GM13976 (cell line): ENCODE data around the gene MRPL51.

Experiments used
- DNase-seq: peaks from one replicate; pipeline ENCODE4 v3.0.0; 2012; ENCODE audit warnings: low spot score
- in situ Hi-C: fragments of 300-500 bp; cut with MboI; formaldehyde crosslinking; loops from one replicate; pipeline ENCODE4 v1.12.0; 2022; ENCODE audit warnings: low sequenced_read_pairs, mixed read lengths, inconsistent platforms; ENCODE audit not compliant: unreplicated experiment
- TF ChIP-seq, protein P1 (sequence below): IDR thresholded peaks from 2 replicates; pipeline ENCODE4 v1.5.1; 2012; ENCODE audit warnings: borderline replicate concordance, mild to moderate bottlenecking; ENCODE audit not compliant: insufficient read depth; ENCODE audit errors: extremely low read depth, missing control alignments, control extremely low read depth

MRPL51 gene

DNA sequence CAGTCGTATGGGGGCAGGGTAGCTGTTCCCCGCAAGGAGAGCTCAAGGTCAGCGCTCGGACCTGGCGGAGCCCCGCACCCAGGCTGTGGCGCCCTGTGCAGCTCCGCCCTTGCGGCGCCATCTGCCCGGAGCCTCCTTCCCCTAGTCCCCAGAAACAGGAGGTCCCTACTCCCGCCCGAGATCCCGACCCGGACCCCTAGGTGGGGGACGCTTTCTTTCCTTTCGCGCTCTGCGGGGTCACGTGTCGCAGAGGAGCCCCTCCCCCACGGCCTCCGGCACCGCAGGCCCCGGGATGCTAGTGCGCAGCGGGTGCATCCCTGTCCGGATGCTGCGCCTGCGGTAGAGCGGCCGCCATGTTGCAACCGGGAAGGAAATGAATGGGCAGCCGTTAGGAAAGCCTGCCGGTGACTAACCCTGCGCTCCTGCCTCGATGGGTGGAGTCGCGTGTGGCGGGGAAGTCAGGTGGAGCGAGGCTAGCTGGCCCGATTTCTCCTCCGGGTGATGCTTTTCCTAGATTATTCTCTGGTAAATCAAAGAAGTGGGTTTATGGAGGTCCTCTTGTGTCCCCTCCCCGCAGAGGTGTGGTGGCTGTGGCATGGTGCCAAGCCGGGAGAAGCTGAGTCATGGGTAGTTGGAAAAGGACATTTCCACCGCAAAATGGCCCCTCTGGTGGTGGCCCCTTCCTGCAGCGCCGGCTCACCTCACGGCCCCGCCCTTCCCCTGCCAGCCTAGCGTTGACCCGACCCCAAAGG is 42.1 kb upstream of the MRPL51 start:
- peak; percentile 68 for DNase-seq
- in situ Hi-C loops: no loop called here
- TF ChIP-seq, protein P1, sequence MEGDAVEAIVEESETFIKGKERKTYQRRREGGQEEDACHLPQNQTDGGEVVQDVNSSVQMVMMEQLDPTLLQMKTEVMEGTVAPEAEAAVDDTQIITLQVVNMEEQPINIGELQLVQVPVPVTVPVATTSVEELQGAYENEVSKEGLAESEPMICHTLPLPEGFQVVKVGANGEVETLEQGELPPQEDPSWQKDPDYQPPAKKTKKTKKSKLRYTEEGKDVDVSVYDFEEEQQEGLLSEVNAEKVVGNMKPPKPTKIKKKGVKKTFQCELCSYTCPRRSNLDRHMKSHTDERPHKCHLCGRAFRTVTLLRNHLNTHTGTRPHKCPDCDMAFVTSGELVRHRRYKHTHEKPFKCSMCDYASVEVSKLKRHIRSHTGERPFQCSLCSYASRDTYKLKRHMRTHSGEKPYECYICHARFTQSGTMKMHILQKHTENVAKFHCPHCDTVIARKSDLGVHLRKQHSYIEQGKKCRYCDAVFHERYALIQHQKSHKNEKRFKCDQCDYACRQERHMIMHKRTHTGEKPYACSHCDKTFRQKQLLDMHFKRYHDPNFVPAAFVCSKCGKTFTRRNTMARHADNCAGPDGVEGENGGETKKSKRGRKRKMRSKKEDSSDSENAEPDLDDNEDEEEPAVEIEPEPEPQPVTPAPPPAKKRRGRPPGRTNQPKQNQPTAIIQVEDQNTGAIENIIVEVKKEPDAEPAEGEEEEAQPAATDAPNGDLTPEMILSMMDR: no peak

- no peak for DNase-seq
- TF ChIP-seq, protein P1: no peak
- in situ Hi-C loops: no loop called here
These were observed 41.6 kb upstream of the MRPL51 start for GRCh38 chr12:6534695-6534944.

- in situ Hi-C loops: no loop called here
- DNase-seq: peak; percentile 96
These were observed 41.0 kb upstream of the MRPL51 start, which contains the start of gene GAPDH for GRCh38 chr12:6533923-6534694. TSS of gene GAPDH (plus strand) at chr12:6534517. CDS start at chr12:6534833, 316 bp downstream.

GRCh38 chr12:6533653-6533922 is 40.5 kb upstream of the MRPL51 start:
- in situ Hi-C loops: no loop called here
- no peak for DNase-seq
- TF ChIP-seq, protein P1: no peak

More at GRCh38 chr12:6533923-6534694, 41.0 kb upstream of the MRPL51 start, which contains the start of gene GAPDH:
- TF ChIP-seq, protein P1: no peak

GRCh38 chr12:6532927-6533652 is 40.0 kb upstream of the MRPL51 start:
- in situ Hi-C loops: no loop called here
- peak; percentile 71 for DNase-seq
- TF ChIP-seq, protein P1: no peak

- in situ Hi-C loops: no loop called here
- TF ChIP-seq, protein P1: no peak
- peak; percentile 84 for DNase-seq
These were observed 39.2 kb upstream of the MRPL51 start for GRCh38 chr12:6532051-6532926.
